ENCODE measurements around the gene RHOT2. TPM values are rescaled to one million over a fixed set of nuclear protein-coding genes. Genes with fewer than 3 reads are reported as not detected.

RHOT2 gene
- total RNA-seq, 2 donors from 2014 or later: 118 to 158 TPM

GRCh38 chr16:630815-631405 lies 37.0 kb upstream of the RHOT2 start, which contains the start of gene WFIKKN1:
WFIKKN1 (plus strand) TSS chr16:630985; CDS start chr16:631254, 269 bp downstream.
- DNase-seq: peak in 1 of 2 donors; percentile 68
- ATAC-seq: peak; percentile 51
- intact Hi-C loops (cut with DNase I, micrococcal nuclease): no loop called here

- DNase-seq: no peak
- intact Hi-C loops (cut with DNase I, micrococcal nuclease): no loop called here
- ATAC-seq: no peak
These were observed 36.0 kb upstream of the RHOT2 start for GRCh38 chr16:631808-632358.

- intact Hi-C loops (cut with DNase I, micrococcal nuclease): no loop called here
- no peak for ATAC-seq
- no peak for DNase-seq
These were observed 35.2 kb upstream of the RHOT2 start for GRCh38 chr16:632486-633335.

GRCh38 chr16:633336-634050 lies 34.4 kb upstream of the RHOT2 start:
- intact Hi-C loops (cut with DNase I, micrococcal nuclease): no loop called here
- DNase-seq (no peak), ATAC-seq (no peak)

GRCh38 chr16:634051-634670 lies 33.8 kb upstream of the RHOT2 start:
- ATAC-seq (no peak), DNase-seq (no peak)
- intact Hi-C loops (cut with DNase I, micrococcal nuclease): no loop called here

GRCh38 chr16:634996-635395 lies 32.9 kb upstream of the RHOT2 start:
- no peak for ATAC-seq

GRCh38 chr16:635573-636205 lies 32.2 kb upstream of the RHOT2 start:
- no peak for ATAC-seq
- intact Hi-C loops (cut with DNase I, micrococcal nuclease): no loop called here

More at GRCh38 chr16:634996-635395, 32.9 kb upstream of the RHOT2 start:
- DNase-seq: no peak
- intact Hi-C loops (cut with DNase I, micrococcal nuclease): no loop called here

GRCh38 chr16:636206-637080 lies 31.5 kb upstream of the RHOT2 start, which contains the start of gene METTL26:
METTL26 (minus strand) TSS chr16:636305; CDS start chr16:636290, 15 bp downstream.
- intact Hi-C loops (cut with DNase I, micrococcal nuclease): no loop called here
- ATAC-seq (peak; percentile 84), DNase-seq (peak; percentile 97 to 98)

More at GRCh38 chr16:635573-636205, 32.2 kb upstream of the RHOT2 start:
- no peak for DNase-seq

- DNase-seq (peak; percentile 88 to 93), ATAC-seq (peak; percentile 71)
- intact Hi-C loops (cut with DNase I, micrococcal nuclease): no loop called here
These were observed 30.6 kb upstream of the RHOT2 start for GRCh38 chr16:637081-638018.

- intact Hi-C loops (cut with DNase I, micrococcal nuclease): no loop called here
- DNase-seq (no peak), ATAC-seq (no peak)
These were observed 29.8 kb upstream of the RHOT2 start for GRCh38 chr16:638034-638543.

- intact Hi-C loops (cut with DNase I, micrococcal nuclease): no loop called here
These were observed 29.1 kb upstream of the RHOT2 start for GRCh38 chr16:638836-639235.

GRCh38 chr16:640614-641013 lies 27.3 kb upstream of the RHOT2 start:
- ATAC-seq: no peak
- intact Hi-C loops (cut with DNase I, micrococcal nuclease): no loop called here
- DNase-seq: no peak

More at GRCh38 chr16:638836-639235, 29.1 kb upstream of the RHOT2 start:
- ATAC-seq (no peak), DNase-seq (no peak)

GRCh38 chr16:641326-642188 lies 26.4 kb upstream of the RHOT2 start, which contains the start of gene MCRIP2:
MCRIP2 (plus strand) TSS chr16:641828; CDS start chr16:641992, 164 bp downstream.
- intact Hi-C loops (cut with DNase I, micrococcal nuclease): no loop called here
- DNase-seq (peak; percentile 90 to 93), ATAC-seq (peak; percentile 64)

GRCh38 chr16:642189-643049 lies 25.5 kb upstream of the RHOT2 start:
- DNase-seq: peak; percentile 82 to 86
- ATAC-seq: peak; percentile 66
- intact Hi-C loops (cut with DNase I, micrococcal nuclease): no loop called here
